SW 1271 (cell line): ENCODE measurements around the gene KLK5.

Experiments used
- DNase-seq, 2 experiments: peaks; one replicate each; lab custom pipeline; 2025; lab: John Stamatoyannopoulos, UW

Gene KLK5

GRCh38 chr19:50968716-50969412 is 16.0 kb upstream of the KLK5 start:
- DNase-seq, result no peak

GRCh38 chr19:50967929-50968715 is 15.3 kb upstream of the KLK5 start:
- no peak for DNase-seq

GRCh38 chr19:50964266-50964665 is 11.4 kb upstream of the KLK5 start:
- DNase-seq, result no peak

GRCh38 chr19:50963381-50963780 is 10.5 kb upstream of the KLK5 start:
- DNase-seq, result no peak

GRCh38 chr19:50962245-50962644 is 9.4 kb upstream of the KLK5 start:
- DNase-seq, result no peak

GRCh38 chr19:50959731-50960500 is 7.1 kb upstream of the KLK5 start:
- DNase-seq, result peak in 1 of 2 experiments; percentile 22

GRCh38 chr19:50957587-50957986 is 4.7 kb upstream of the KLK5 start:
- no peak for DNase-seq

- DNase-seq, result no peak
Observed at GRCh38 chr19:50949861-50950260, 3.0 kb downstream of the KLK5 start.

- DNase-seq, result no peak
Observed at GRCh38 chr19:50947123-50947522, 5.7 kb downstream of the KLK5 start.

GRCh38 chr19:50944795-50945194 is 8.0 kb downstream of the KLK5 start:
- no peak for DNase-seq

GRCh38 chr19:50943074-50943828 is 9.6 kb downstream of the KLK5 start:
- DNase-seq, result no peak

- no peak for DNase-seq
Observed at GRCh38 chr19:50939596-50939995, 13.2 kb downstream of the KLK5 start.

- no peak for DNase-seq
Observed at GRCh38 chr19:50933640-50934039, 19.2 kb downstream of the KLK5 start.

- DNase-seq, result no peak
Observed at GRCh38 chr19:50932690-50933083, 20.2 kb downstream of the KLK5 start.

GRCh38 chr19:50932018-50932689 is 20.7 kb downstream of the KLK5 start:
- DNase-seq, result no peak

- DNase-seq, result no peak
Observed at GRCh38 chr19:50931023-50931422, 21.8 kb downstream of the KLK5 start.

- DNase-seq, result no peak
Observed at GRCh38 chr19:50928831-50929230, 24.0 kb downstream of the KLK5 start.

GRCh38 chr19:50926144-50926543 is 26.7 kb downstream of the KLK5 start:
- DNase-seq, result no peak

GRCh38 chr19:50925734-50926133 is 27.1 kb downstream of the KLK5 start:
- no peak for DNase-seq

- DNase-seq, result no peak
Observed at GRCh38 chr19:50924586-50924985, 28.3 kb downstream of the KLK5 start.

GRCh38 chr19:50922317-50922853 is 30.5 kb downstream of the KLK5 start:
- peak; percentile 36 to 74 for DNase-seq
